Measurements from ENCODE around the gene SLC44A1.

Gene SLC44A1

DNA sequence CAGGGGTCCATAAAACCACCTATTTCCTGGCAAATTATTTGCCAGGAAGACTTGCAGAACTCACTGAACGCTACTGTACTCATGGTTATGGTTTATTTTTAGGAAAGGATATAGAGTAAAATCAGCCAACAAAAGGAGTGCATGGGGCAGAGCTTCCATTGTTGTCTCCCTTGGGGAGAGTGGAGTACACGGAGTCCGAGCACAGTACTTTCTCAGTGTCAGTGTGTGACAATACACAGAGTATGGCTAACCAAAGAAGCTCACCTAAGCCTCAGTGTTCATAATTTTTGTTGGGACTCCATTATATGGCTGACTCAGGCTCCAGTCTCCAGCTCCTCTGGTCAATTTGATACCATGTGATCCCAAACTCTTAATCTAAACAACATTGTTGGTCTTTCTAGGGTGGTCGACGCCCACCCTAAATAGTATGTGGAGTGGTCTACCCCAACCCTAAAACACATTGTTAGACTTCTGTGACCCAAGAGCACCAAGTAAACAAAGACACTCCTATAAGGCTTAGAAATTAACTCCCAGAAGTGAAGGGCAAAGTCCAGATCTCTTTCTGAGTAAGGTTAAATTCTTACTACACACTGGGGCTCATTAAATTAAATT, 74.9 kb downstream of the SLC44A1 start:
- no peak overlapping the region for H3K27ac Mint-ChIP-seq
- H3K4me1 Mint-ChIP-seq, result no peaks in the 10 kb centered on the region

DNA sequence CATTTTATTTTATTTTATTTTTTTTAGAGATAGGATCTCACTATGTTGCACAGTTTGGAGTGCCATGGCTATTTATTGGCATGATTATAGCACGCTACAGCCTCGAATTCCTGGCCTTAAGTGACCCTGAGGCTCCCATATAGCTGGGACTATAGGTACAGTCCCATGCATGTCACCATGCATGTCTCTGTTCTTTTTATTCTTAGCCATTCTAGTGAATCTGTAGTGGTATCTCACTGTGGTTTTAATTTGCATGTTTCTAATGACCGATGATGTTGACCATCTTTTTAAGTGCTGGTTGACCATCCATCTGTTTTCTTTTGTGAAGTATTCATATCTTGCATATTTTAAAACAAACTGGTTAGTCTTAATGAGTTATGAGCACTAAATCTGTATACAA, 76.1 kb downstream of the SLC44A1 start:
- Mint-ChIP-seq H3K9me3 (no peaks in the 10 kb centered on the region), H3K36me3 (no peaks in the 10 kb centered on the region), H3K27ac (no peak overlapping the region), H3K4me1 (no peaks in the 10 kb centered on the region), H3K4me3 (no peak overlapping the region)
- ATAC-seq (no peak), DNase-seq (ENCODE audit: low spot score in 2 of 2) (no peak)

More for the DNA sequence above, 74.9 kb downstream of the SLC44A1 start:
- Mint-ChIP-seq H3K4me3 (no peak overlapping the region), H3K9me3 (no peaks in the 10 kb centered on the region), H3K36me3 (no peaks in the 10 kb centered on the region)
- no peak for ATAC-seq
- DNase-seq (ENCODE audit: low spot score in 2 of 2), result no peak

DNA sequence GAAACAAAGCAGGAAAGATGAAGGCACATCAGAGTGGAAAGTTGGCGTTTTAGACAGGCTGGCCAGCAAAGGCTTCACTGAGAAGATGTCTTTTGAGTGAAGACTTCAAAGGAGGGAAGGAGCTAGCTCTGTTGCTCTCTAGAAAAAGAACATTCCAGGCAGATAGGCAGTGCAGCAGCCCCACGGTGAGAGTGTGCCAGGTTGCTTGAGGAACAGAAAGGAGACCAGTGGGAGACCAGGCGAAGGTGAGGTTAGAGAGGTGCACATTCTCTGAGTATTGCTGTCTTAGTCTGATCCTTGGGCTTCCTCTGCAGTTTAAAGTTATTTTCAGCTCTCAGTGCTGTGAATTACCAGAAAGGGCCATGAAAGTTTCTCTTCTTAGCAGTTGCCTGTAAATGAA, 83.8 kb downstream of the SLC44A1 start:
- DNase-seq (ENCODE audit: low spot score in 2 of 2), result no peak
- no peak for ATAC-seq
- no peak overlapping the region for H3K4me3 Mint-ChIP-seq
- H3K9me3 Mint-ChIP-seq, result no peaks in the 10 kb centered on the region
- no peak overlapping the region for H3K27ac Mint-ChIP-seq
- H3K36me3 Mint-ChIP-seq, result no peaks in the 10 kb centered on the region
- H3K4me1 Mint-ChIP-seq, result no peaks in the 10 kb centered on the region

DNA sequence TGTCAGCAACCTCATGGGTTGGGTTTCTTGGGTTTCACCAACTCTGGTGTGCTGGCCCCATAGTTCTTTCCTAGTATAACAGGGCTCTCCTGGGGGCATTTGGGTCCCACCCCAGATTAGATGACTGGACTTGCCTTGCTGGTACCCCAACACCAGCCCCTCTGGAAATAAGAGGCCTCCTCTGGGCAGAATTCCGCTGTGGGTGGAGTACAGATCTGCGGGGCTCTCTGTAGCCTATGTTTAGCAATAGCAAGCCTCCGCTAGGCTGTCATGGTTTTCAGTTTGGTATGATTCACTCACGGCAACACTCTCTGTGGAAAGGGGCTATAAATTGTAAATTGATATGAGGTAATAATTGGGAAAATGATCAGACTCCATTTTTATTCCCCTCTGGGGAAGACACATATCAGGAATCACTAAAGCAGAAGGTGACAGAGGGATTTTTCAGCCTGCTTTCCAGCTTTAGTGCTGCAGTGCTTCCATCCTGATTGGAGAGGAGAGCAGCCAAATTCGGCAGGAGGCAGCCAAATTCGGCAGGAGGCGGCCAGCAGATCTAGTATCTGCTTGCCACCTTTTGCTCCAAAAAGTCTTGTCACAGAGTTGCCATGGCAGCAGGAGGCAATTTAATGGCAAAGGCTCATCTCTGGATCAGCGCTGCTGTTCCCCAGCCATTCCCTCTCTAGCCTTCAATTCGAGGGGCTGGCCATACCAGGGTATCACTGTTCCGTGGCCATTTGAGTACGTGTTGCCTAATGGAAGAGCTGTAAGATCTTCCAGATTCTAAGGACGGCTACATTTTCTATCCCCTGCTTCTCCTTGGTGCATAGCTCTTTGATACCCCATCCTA, 84.6 kb downstream of the SLC44A1 start:
- ATAC-seq, result no peak
- Mint-ChIP-seq H3K9me3 (no peaks in the 10 kb centered on the region), H3K4me3 (no peak overlapping the region), H3K27ac (no peak overlapping the region), H3K4me1 (no peaks in the 10 kb centered on the region), H3K36me3 (no peaks in the 10 kb centered on the region)
- no peak for DNase-seq (ENCODE audit: low spot score in 2 of 2)

DNA sequence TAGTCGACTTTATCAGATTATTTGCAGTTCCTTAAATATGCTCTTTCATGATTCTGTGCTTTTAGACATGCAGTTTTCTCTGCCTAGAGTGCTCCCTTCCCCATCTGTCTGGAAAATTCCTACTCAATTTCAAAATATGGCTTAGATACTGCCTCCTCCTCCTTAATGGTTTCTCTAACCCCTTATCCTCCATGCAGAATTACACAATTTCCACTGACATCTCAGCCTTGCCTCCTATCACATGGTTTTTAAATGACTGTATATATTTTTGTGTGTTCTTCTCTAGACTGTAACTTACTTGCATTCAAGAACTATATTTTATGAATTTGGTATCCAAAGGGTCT, 85.2 kb downstream of the SLC44A1 start:
- DNase-seq (ENCODE audit: low spot score in 2 of 2) (no peak), ATAC-seq (no peak)
- no peaks in the 10 kb centered on the region for H3K4me1 Mint-ChIP-seq
- no peaks in the 10 kb centered on the region for H3K9me3 Mint-ChIP-seq
- H3K27ac Mint-ChIP-seq, result no peak overlapping the region
- no peak overlapping the region for H3K4me3 Mint-ChIP-seq
- H3K36me3 Mint-ChIP-seq, result no peaks in the 10 kb centered on the region

DNA sequence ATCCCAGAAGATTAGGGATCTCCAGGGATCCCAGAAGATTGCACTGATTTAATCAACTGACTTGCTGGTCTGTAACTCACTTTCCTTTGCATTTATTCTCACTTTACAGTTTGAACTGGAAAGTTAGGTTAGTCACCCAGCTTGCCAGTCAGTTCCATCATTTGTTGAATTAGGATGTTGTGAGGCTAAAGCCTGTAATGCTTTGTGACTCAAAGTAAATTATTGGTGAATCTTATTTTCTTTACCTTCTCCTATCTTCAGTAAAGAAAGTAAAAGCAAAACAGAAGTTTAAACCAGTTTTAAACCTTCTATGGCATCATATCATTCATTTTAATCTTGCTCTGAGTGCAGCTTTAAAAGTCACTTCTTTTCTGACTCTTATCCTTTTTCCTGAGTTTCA, 85.8 kb downstream of the SLC44A1 start:
- ATAC-seq (no peak), DNase-seq (ENCODE audit: low spot score in 2 of 2) (no peak)

DNA sequence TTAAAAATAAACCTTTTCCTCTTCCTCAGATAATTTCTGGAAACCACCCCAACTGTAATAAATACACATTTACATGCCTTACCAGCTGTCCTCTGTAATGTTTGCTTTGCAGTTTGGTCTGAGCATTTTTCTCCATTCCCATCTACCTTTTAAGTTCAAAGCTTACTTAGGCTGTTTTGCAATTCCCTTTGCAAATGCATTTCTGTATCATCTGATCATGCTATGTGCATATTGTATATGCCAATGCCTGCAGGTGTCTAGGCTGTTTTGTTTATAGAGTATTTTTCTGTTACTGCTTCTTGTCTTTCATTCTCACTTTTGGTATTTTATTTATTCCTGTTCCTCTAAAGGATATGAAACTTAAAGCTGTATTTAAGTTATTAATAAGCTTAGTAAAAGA, 86.3 kb downstream of the SLC44A1 start:
- no peak for DNase-seq (ENCODE audit: low spot score in 2 of 2)

More for the DNA sequence above, 85.8 kb downstream of the SLC44A1 start:
- H3K4me3 Mint-ChIP-seq, result no peak overlapping the region
- H3K27ac Mint-ChIP-seq, result no peak overlapping the region
- no peaks in the 10 kb centered on the region for H3K36me3 Mint-ChIP-seq
- no peaks in the 10 kb centered on the region for H3K4me1 Mint-ChIP-seq
- H3K9me3 Mint-ChIP-seq, result no peaks in the 10 kb centered on the region

DNA sequence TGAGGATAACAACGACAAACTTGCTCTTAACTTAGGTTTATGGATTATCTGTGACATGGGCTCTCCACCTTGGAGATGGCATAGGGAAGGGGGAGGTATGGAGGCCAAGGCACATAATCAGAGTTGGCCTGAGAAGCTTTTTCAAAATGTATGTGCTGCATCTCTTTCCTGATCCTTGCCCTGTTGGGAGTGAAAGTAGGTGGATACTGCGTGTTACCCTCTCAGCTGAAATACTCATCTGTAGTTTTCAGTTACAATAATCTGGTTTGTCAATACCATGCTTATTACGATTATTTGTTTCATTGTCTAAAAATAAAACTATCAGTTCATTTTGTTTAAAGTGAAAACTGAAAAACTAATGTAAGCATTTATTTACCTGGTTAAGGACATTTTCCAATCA, 86.7 kb downstream of the SLC44A1 start:
- no peaks in the 10 kb centered on the region for H3K36me3 Mint-ChIP-seq
- H3K4me3 Mint-ChIP-seq, result no peak overlapping the region
- ATAC-seq (no peak), DNase-seq (ENCODE audit: low spot score in 2 of 2) (no peak)
- no peaks in the 10 kb centered on the region for H3K4me1 Mint-ChIP-seq
- H3K27ac Mint-ChIP-seq, result no peak overlapping the region
- H3K9me3 Mint-ChIP-seq, result no peaks in the 10 kb centered on the region

More for the DNA sequence above, 86.3 kb downstream of the SLC44A1 start:
- Mint-ChIP-seq H3K27ac (no peak overlapping the region), H3K4me3 (no peak overlapping the region), H3K4me1 (no peaks in the 10 kb centered on the region), H3K36me3 (no peaks in the 10 kb centered on the region), H3K9me3 (no peaks in the 10 kb centered on the region)
- ATAC-seq, result no peak

DNA sequence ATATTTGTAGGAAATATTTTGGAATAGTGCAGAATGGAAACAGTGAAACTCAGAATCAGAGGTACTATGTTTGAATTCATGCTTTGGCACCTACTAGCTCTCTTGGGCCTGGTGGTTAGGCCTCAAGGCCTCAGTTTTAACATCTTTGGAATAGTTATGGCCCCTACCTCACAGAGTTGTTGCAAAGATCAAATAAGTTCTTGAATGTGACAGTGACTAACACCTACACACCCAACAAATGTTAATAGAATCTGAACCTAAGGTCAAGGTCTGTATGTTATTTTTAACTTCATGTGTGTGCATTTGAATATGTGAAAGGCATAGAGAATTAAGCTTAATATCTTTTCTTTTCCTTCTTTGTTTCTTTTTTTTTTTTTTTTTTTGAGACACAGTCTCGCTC, 87.3 kb downstream of the SLC44A1 start:
- ATAC-seq (no peak), DNase-seq (ENCODE audit: low spot score in 2 of 2) (no peak)
- no peaks in the 10 kb centered on the region for H3K36me3 Mint-ChIP-seq
- H3K27ac Mint-ChIP-seq, result no peak overlapping the region
- no peaks in the 10 kb centered on the region for H3K4me1 Mint-ChIP-seq
- no peak overlapping the region for H3K4me3 Mint-ChIP-seq
- no peaks in the 10 kb centered on the region for H3K9me3 Mint-ChIP-seq

DNA sequence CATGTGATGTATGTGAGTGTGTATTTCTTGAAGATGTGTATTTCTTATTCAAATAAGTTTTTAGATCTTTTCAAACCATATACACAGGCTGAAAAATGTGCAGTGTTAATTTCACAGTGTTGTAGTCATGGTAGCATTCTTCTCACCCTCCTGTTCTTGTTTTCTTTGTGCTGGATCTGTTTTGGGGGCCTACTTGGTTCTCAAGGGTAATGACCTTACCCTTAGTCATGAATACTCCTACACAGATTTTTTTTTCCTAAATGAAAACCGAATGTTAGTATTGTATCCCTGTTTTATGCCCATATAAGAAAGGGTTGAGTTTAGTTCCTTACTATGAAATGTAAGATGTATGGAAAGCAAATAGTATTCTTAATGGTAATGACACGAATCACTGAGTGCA, 88.0 kb downstream of the SLC44A1 start:
- Mint-ChIP-seq H3K9me3 (no peaks in the 10 kb centered on the region), H3K4me1 (no peaks in the 10 kb centered on the region), H3K36me3 (no peaks in the 10 kb centered on the region), H3K27ac (no peak overlapping the region), H3K4me3 (no peak overlapping the region)
- DNase-seq (ENCODE audit: low spot score in 2 of 2) (no peak), ATAC-seq (no peak)

DNA sequence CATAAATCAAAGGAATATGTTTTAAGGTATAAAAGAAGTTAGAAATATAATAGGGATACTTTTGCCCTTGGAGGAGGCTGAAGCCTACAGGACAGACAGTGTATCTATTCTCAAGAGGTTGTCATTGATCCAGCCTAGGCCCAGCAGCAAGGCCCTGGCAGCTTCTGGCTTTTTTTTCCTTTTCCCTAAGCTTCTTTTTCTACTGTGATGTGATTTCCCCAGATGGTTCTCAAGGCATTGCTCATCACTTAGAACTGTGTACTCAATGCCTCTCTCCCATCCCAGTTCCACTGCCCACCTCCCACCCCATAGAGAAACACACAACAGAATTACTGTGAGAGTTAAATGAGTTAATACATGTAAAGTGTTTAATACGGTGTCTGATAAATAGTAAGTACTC, 88.6 kb downstream of the SLC44A1 start:
- no peaks in the 10 kb centered on the region for H3K36me3 Mint-ChIP-seq
- no peaks in the 10 kb centered on the region for H3K9me3 Mint-ChIP-seq
- H3K4me3 Mint-ChIP-seq, result no peak overlapping the region
- DNase-seq (ENCODE audit: low spot score in 2 of 2) (no peak), ATAC-seq (no peak)
- H3K4me1 Mint-ChIP-seq, result no peaks in the 10 kb centered on the region
- H3K27ac Mint-ChIP-seq, result no peak overlapping the region

DNA sequence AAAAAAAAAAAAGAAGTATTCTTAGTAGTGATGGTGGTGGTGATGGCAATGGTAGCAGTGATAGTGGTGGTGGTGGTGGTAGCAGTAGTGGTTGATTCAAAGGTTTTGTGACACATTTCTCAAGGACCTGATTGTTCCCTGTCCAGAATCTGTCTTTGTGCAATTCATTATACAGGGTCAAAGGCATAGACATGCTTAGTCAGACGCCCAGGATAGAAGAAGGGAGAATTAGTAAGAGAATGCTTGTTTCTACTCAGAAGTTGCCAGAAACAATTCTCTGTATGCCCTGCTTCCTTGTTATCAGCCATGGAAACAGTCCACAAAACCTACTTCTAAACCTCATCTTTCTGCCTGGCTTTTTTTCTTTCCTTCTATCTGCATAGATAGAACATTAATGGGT, 89.4 kb downstream of the SLC44A1 start:
- no peaks in the 10 kb centered on the region for H3K9me3 Mint-ChIP-seq
- no peak overlapping the region for H3K27ac Mint-ChIP-seq
- ATAC-seq (no peak), DNase-seq (ENCODE audit: low spot score in 2 of 2) (no peak)
- no peak overlapping the region for H3K4me3 Mint-ChIP-seq
- no peaks in the 10 kb centered on the region for H3K36me3 Mint-ChIP-seq
- H3K4me1 Mint-ChIP-seq, result no peaks in the 10 kb centered on the region

DNA sequence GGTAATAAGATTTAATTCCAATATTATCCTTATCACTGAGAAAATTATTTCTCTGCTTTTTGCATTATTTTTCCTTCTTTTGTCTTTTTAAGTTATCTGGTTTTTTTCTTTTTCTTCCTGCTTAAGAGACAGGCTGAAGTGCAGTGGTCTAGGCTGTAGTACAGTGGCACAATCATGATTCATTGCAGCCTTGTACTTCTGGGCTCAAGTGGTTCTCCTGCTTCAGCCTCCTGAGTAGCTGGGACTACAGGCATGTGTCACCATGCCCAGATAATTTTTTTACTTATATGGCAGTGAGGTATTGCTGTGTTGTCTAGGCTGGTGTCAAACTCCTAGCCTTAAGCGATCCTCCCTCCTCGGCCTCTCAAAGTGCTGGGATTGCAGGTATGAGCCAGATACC, 93.9 kb downstream of the SLC44A1 start:
- no peak for DNase-seq (ENCODE audit: low spot score in 2 of 2)
- Mint-ChIP-seq H3K27ac (no peak overlapping the region), H3K4me3 (no peak overlapping the region), H3K36me3 (no peaks in the 10 kb centered on the region), H3K4me1 (peaks cover 11% of the 10 kb centered on the region), H3K9me3 (no peaks in the 10 kb centered on the region)
- no peak for ATAC-seq

DNA sequence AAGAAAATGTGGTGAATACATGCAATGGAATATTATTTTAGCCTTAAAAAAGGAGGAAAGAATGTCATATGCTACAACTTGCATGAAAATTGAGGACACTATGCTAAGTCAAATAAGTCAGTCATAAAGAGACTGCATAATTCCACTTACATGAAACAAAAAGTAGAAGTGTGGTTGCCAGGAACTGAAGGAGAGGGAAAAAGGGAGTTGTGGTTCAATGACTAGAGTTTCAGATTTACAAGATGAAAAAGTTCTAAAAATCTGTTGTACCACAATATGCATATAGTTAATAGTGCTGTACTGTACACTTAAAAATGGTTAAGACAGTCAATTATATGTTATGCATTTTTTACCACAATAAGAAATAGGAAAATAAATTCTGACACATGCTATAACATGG, 95.4 kb downstream of the SLC44A1 start:
- Mint-ChIP-seq H3K4me1 (peaks cover 11% of the 10 kb centered on the region), H3K4me3 (no peak overlapping the region), H3K36me3 (no peaks in the 10 kb centered on the region), H3K27ac (no peak overlapping the region), H3K9me3 (no peaks in the 10 kb centered on the region)
- DNase-seq (ENCODE audit: low spot score in 2 of 2) (no peak), ATAC-seq (no peak)

DNA sequence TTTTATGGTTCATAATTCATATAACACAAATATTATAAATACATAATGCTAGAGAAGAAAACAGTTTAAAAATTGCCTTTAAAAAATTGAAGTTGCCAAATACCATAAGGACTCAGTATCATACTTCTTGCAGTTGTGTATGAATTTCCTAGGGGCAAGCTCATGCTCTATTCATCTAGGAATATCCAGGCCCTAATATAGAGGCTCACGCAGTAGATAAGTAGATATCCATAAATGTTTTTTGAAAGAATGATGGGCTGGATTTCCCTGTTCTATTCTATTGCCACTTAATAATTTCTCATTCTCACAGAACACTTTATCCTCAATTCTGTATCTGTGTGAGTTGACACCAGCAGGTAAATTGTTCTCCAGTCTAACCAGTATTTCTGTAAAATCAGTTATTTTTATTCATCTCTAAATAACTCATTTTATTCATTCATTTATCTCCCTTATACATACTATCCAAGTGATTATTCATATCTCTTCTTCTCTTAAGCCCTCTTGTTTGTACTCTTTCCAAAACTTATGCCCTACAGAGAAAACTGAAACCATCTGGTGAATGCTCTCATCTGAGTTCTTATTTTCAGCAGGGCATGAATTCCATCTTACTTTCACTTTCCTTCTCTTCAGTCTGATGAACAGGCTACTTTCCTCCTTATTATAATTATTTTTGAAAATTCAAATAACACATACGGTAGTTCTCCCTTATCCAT, 97.1 kb downstream of the SLC44A1 start:
- Mint-ChIP-seq H3K27ac (no peak overlapping the region), H3K4me1 (peaks cover 11% of the 10 kb centered on the region), H3K9me3 (no peaks in the 10 kb centered on the region), H3K36me3 (no peaks in the 10 kb centered on the region), H3K4me3 (no peak overlapping the region)
- no peak for DNase-seq (ENCODE audit: low spot score in 2 of 2)
- no peak for ATAC-seq

DNA sequence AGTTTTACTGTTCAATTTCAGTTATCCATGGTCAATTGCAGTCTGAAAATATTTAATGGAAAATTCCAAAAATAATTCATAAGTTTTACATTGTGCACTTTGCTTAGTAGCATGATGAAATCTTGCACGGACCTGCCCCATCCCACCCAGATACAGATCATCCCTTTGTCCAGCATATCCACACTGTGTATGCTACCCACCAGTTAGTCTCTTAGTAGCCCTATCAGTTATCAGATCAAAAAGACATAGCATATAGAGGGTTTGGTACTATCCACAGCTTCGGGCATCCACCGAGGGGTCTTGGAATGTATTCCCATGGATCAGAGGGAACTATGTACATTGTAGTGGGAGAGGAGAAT, 97.7 kb downstream of the SLC44A1 start:
- no peak for DNase-seq (ENCODE audit: low spot score in 2 of 2)
- H3K36me3 Mint-ChIP-seq, result no peaks in the 10 kb centered on the region
- H3K4me3 Mint-ChIP-seq, result no peak overlapping the region
- no peak for ATAC-seq
- peaks cover 11% of the 10 kb centered on the region for H3K4me1 Mint-ChIP-seq
- H3K9me3 Mint-ChIP-seq, result no peaks in the 10 kb centered on the region
- no peak overlapping the region for H3K27ac Mint-ChIP-seq
